ENCODE results near the gene GPN2.

GPN2 gene

DNA sequence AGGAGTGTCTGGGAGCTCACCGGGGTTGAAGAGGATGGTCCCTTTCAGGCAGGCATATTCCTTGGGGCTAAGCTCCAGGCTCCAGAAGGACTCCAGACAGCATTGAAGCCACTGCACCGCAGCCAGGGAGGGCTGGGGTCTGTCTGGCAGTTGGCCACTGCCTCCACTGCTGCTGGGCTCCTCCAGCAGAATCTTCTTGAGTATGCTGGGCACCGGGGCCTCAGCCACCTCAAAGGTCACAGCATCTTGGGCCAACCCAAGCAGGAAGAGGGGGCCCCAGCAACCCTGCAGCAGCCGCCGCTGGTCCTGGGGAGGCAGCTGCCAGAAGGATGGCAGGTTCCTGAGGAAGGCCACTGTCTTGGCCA is 23.3 kb upstream of the GPN2 start:
- H3K4me3 ChIP-seq (ENCODE audit: low read depth, low read length), result no peak overlapping the region
- no peak for DNase-seq (ENCODE audit: low read depth)
- TF ChIP-seq, protein P1, sequence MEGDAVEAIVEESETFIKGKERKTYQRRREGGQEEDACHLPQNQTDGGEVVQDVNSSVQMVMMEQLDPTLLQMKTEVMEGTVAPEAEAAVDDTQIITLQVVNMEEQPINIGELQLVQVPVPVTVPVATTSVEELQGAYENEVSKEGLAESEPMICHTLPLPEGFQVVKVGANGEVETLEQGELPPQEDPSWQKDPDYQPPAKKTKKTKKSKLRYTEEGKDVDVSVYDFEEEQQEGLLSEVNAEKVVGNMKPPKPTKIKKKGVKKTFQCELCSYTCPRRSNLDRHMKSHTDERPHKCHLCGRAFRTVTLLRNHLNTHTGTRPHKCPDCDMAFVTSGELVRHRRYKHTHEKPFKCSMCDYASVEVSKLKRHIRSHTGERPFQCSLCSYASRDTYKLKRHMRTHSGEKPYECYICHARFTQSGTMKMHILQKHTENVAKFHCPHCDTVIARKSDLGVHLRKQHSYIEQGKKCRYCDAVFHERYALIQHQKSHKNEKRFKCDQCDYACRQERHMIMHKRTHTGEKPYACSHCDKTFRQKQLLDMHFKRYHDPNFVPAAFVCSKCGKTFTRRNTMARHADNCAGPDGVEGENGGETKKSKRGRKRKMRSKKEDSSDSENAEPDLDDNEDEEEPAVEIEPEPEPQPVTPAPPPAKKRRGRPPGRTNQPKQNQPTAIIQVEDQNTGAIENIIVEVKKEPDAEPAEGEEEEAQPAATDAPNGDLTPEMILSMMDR (IDR thresholded peaks at IDR 0.05; ENCODE audit: insufficient read depth, low read depth, low read length, missing control alignments), result no peak

DNA sequence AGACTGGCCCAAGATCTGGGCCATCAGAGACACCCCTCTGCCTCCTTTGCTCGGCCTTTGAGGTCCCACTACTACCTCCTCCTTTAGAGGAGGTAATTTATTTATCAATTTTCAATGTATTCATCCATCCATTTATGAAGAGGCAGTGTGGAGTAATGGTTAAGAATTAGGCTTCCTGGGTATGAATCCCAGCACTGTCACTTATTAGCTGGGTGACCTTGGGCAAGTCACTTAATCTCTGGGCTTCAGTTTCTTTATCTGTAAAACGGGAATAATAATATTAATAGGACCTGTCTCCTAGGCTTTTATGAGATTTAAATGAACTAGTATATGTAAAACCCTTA is 22.0 kb upstream of the GPN2 start:
- TF ChIP-seq, protein P1 (IDR thresholded peaks at IDR 0.05; ENCODE audit: insufficient read depth, low read depth, low read length, missing control alignments), result no peak
- no peak overlapping the region for H3K4me3 ChIP-seq (ENCODE audit: low read depth, low read length)
- DNase-seq (ENCODE audit: low read depth), result no peak

DNA sequence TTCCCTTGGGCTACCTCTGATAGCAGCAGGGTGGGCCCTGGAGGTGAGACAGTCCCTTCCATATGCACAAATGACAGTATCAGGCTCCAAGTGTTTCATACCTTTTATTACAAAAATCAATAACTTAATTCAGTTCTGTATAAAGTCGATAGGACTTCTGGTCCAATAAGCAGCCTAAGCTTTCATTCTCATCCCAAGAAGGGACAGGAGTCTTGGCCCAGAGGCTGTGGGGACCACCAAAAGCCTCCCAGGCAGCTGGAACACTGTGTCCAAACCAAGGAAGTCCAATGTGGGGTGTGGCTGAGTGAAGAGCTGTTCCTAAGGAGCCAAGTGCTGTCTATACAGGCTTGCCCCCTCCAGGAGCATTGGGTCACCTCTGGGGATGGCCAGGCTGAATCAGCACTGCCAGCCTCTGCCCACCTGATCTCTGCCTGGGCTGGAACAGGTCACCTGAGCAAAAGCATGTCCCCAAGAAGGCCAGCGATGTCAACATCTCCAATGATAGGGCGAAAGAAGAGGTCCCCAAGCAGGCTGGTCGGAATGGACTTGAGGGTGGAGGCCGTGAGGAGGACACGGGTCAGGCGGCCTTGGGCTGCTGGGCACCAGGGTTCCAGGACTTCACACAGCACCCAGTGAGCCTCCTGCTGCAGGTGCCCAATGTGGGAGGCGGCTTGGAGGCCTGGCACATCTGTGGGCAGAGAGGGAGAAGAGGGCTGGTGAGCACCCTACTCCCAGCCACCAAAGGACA is 21.5 kb upstream of the GPN2 start:
- DNase-seq (ENCODE audit: low read depth), result no peak
- TF ChIP-seq, protein P1 (IDR thresholded peaks at IDR 0.05; ENCODE audit: insufficient read depth, low read depth, low read length, missing control alignments), result no peak
- H3K4me3 ChIP-seq (ENCODE audit: low read depth, low read length), result no peak overlapping the region

DNA sequence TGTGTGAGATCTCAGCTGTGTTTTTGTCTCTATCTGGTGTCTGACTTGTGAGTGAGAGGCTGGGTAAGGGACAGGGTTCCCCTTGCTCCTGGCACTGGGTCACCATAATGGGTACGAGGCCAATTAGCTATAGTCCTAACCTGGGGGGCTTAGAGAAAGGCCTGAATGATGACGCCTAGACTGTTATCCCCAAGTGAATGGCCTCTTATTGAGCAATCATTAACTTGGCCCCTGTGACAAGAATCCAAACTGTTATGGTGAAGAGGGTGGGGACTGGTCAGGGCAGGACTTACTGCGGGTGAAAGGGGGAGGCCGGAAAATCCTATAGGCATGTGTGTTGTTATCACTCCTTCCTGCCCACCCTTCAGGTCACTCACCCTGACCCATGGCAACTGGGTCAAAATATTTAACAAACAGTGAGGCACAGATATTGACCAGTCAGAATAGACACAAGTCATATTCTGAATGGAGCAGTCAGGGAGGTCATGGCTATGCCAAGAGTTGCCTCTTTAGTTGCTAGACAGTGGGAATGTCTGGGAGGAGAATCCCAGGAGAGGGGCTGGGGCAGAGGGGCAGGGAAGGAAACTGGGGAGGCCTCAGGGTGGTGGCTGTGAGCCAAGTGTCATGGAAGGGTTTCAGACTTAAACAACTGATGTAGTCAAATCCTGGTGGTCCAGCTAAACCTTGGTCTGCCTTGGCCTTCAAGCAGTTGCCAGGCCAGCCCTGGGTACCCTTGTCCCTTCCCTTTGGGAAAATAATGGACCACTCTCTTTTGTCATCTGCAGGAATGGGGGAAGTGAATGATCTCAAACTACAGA is 20.5 kb upstream of the GPN2 start:
- no peak overlapping the region for H3K4me3 ChIP-seq (ENCODE audit: low read depth, low read length)
- TF ChIP-seq, protein P1 (IDR thresholded peaks at IDR 0.05; ENCODE audit: insufficient read depth, low read depth, low read length, missing control alignments), result no peak

DNA sequence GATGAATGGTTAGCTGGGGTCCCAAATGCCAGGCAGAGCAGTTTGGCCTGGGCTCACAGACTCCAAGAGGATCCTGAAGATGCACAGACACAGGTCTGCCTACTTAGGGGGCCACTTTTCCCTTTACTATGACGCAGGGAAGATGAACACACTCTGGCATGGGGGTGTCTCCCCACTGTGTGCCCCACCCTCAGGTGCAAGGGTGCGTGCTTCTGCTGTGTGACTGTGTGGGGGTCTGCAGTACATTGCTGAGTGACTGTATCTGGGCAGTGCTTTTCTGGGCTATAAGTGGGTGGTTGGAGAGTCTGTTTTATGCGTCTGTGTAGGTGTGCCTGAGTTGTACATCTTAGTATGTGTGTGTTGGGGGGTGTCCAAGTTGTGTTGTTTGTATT is 19.9 kb upstream of the GPN2 start:
- no peak for DNase-seq (ENCODE audit: low read depth)
- no peak overlapping the region for H3K4me3 ChIP-seq (ENCODE audit: low read depth, low read length)

More for the DNA sequence above, 20.5 kb upstream of the GPN2 start:
- no peak for DNase-seq (ENCODE audit: low read depth)

DNA sequence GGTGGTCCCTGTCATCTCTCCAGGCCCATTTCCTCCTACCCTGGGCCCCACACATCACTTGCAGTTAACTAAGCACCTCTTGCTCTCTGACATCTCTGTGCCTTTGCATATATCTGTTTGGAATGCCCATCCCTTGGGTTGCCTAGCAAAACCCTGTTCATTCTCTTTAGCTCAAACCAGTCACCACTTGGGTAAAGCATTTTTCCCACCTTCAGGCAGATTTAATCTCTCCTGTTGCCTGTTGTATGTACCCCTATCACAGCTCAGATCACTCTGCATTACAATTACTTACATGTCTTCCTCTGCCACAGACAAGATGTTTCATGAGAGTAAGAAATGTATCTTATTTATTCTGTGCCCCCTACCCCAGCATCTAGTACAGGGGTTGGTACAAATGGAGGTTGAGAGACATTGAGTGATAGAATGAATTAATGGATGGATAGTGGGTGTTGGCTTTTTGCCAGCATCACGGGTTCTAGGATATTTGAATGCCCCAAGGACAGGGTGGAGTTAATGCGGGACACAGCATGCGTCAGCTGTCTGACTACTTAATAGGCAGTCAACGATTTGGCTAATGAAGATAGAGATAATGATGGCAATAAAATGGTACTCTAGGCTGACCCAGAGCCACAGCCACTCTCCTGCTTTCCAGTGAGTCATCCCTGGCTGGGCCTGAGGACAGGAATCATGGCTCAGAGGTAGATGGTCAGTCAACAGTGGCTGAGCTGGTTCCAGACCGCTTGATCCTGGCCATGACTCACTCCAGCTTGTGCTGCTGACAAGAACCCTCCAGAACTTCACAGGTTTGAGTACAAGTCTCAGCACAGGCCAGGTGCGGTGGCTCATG is 17.2 kb upstream of the GPN2 start:
- TF ChIP-seq, protein P1 (IDR thresholded peaks at IDR 0.05; ENCODE audit: insufficient read depth, low read depth, low read length, missing control alignments), result no peak
- no peak for DNase-seq (ENCODE audit: low read depth)
- no peak overlapping the region for H3K4me3 ChIP-seq (ENCODE audit: low read depth, low read length)

More for the DNA sequence above, 19.9 kb upstream of the GPN2 start:
- TF ChIP-seq, protein P1 (IDR thresholded peaks at IDR 0.05; ENCODE audit: insufficient read depth, low read depth, low read length, missing control alignments), result no peak
